NCI-H1436 treated with DMSO at 0.1 percent for 48 hours (cell line): ENCODE data around the gene CCDC88B.
"Not testable (repeated sequence)": the region's sequence is repeated elsewhere in the genome, so short reads cannot be mapped to it uniquely, and the experiment has no call there.

Source experiments
- DNase-seq: peaks from one replicate; lab custom pipeline; 2025; lab: John Stamatoyannopoulos, UW

The CCDC88B gene

GRCh38 chr11:64305691-64306562, 34.1 kb upstream of the CCDC88B start:
- DNase-seq, result no peak

- no peak for DNase-seq
Measured at GRCh38 chr11:64306563-64306875, 33.5 kb upstream of the CCDC88B start.

GRCh38 chr11:64306876-64307622, 33.0 kb upstream of the CCDC88B start:
- no peak for DNase-seq

GRCh38 chr11:64307795-64308194, 32.2 kb upstream of the CCDC88B start:
- not testable (repeated sequence) for DNase-seq

- no peak for DNase-seq
Measured at GRCh38 chr11:64312947-64313346, 27.1 kb upstream of the CCDC88B start.

- no peak for DNase-seq
Measured at GRCh38 chr11:64313491-64314145, 26.4 kb upstream of the CCDC88B start.

GRCh38 chr11:64314146-64314804, 25.7 kb upstream of the CCDC88B start:
- DNase-seq, result no peak

GRCh38 chr11:64314805-64315561, 25.0 kb upstream of the CCDC88B start:
- no peak for DNase-seq

GRCh38 chr11:64315667-64316526, 24.1 kb upstream of the CCDC88B start:
- not testable (repeated sequence) for DNase-seq

GRCh38 chr11:64316672-64317324, 23.2 kb upstream of the CCDC88B start:
- no peak for DNase-seq

- peak; percentile 90 for DNase-seq
Measured at GRCh38 chr11:64317325-64317960, 22.6 kb upstream of the CCDC88B start, which contains the start of gene TRMT112. Gene TRMT112 (minus strand): TSS chr11:64317559. CDS start chr11:64317526, 33 bp downstream.

- peak; percentile 83 for DNase-seq
Measured at GRCh38 chr11:64317961-64318765, 21.8 kb upstream of the CCDC88B start, which contains the start of gene PRDX5. Gene PRDX5 (plus strand): TSS chr11:64318121. CDS start chr11:64318216, 95 bp downstream.

- DNase-seq, result no peak
Measured at GRCh38 chr11:64318766-64319761, 20.9 kb upstream of the CCDC88B start.

GRCh38 chr11:64320556-64320955, 19.4 kb upstream of the CCDC88B start:
- no peak for DNase-seq

GRCh38 chr11:64321026-64321425, 19.0 kb upstream of the CCDC88B start:
- DNase-seq, result no peak

GRCh38 chr11:64321533-64321932, 18.5 kb upstream of the CCDC88B start:
- no peak for DNase-seq

GRCh38 chr11:64322925-64323260, 17.1 kb upstream of the CCDC88B start:
- no peak for DNase-seq
